ENCODE results near the gene CLDND2.
A peak's percentile ranks its signal among the peaks of the same experiment; 100 is the strongest.

Gene CLDND2

DNA sequence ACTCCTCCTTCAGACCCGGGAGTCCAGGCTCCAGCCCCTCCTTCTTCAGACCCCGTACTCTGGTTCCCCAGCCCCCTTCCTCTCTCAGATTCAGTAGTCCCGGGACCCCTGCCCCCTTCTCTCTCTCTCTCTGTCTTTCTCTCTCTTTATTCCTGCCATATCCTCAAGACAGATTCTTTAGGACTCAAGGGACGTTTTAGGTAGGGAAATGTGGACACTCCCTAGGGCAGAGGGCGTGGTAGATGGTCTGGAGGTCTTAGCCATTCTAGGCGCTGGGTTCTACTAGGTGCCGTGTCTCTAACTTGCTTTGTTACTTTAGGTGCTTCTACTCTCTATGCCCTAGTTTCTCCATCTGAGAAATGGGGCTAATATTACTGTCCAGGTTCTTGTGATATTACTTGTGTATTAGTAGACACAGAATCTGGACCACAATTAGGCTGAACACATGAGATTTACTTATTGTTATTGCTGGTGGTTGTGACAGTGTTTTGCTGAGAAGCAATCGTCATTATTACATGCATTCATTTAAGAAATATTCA is 22.3 kb upstream of the CLDND2 start:
- peaks cover 3% of the 10 kb centered on the region for H3K4me1 ChIP-seq (ENCODE audit: control insufficient read depth, low read depth, low read length)
- WGBS (ENCODE audit: extremely low coverage, insufficient coverage, low lambda C conversion rate) = no CpG with 5 or more reads among the region's 8 CpGs
- H2BK5ac ChIP-seq (ENCODE audit: low read length) = no peak overlapping the region
- peak overlapping the region; percentile 31 for H2BK120ac ChIP-seq (ENCODE audit: low read depth, low read length)
- no peak overlapping the region for H2AK5ac ChIP-seq (ENCODE audit: low read length)
- peak overlapping the region; percentile 15 for H3K18ac ChIP-seq (ENCODE audit: low read length)
- H3K9ac ChIP-seq (ENCODE audit: low read length) = no peak overlapping the region
- H3K23ac ChIP-seq (ENCODE audit: low read length) = no peak overlapping the region
- no peak overlapping the region for H4K5ac ChIP-seq (ENCODE audit: low read length)
- H3K27ac ChIP-seq (ENCODE audit: low read depth, low read length) = no peak overlapping the region
- no peaks in the 10 kb centered on the region for H3K27me3 ChIP-seq (ENCODE audit: insufficient read depth, low read length, poor library complexity)
- DNase-seq = no peak
- peak overlapping the region; percentile 37 for H3K4ac ChIP-seq (ENCODE audit: low read depth, low read length)
- peaks cover 3% of the 10 kb centered on the region for H3K79me1 ChIP-seq (ENCODE audit: low read length)
- no peaks in the 10 kb centered on the region for H3K36me3 ChIP-seq (ENCODE audit: control insufficient read depth, insufficient read depth, low read length)
- H4K8ac ChIP-seq (ENCODE audit: low read depth, low read length) = no peak overlapping the region
- H3K4me2 ChIP-seq (ENCODE audit: low read length) = no peak overlapping the region
- H3K56ac ChIP-seq (ENCODE audit: low read length) = peak overlapping the region; percentile 8
- no peak overlapping the region for H2BK15ac ChIP-seq (replicated peaks; ENCODE audit: low read depth)
- H3K79me2 ChIP-seq (ENCODE audit: control insufficient read depth, insufficient read depth, low read length) = no peaks in the 10 kb centered on the region
- no peak overlapping the region for H3K4me3 ChIP-seq (ENCODE audit: low read length)

DNA sequence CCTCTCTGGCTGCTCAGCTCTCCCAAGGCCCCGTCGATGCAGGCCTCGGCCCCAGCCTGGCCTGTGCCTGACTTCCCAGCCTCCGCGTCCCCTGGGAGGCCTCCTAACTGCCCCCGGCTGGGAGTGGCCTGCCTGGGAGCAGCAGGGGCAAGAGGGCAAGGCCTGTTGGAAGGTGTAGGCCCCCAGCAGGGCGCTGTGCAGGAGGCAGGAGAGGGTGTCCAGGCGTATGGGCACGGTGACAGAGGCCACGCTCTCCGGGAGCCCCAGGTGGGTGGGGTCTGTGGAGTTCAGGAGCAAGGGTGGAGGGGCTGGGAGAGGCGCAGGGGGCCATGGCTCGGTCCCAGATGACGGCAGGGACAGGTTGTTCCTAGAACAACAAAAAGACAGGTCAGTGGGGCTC is 20.3 kb upstream of the CLDND2 start:
- Histone ChIP-seq H3K4ac (ENCODE audit: low read depth, low read length) (no peak overlapping the region), H3K9ac (ENCODE audit: low read length) (no peak overlapping the region), H3K79me2 (ENCODE audit: control insufficient read depth, insufficient read depth, low read length) (no peaks in the 10 kb centered on the region), H3K27ac (ENCODE audit: low read depth, low read length) (no peak overlapping the region), H4K5ac (ENCODE audit: low read length) (no peak overlapping the region), H3K27me3 (ENCODE audit: insufficient read depth, low read length, poor library complexity) (no peaks in the 10 kb centered on the region), H2AK5ac (ENCODE audit: low read length) (no peak overlapping the region), H2BK120ac (ENCODE audit: low read depth, low read length) (no peak overlapping the region), H3K4me3 (ENCODE audit: low read length) (no peak overlapping the region), H4K8ac (ENCODE audit: low read depth, low read length) (no peak overlapping the region), H3K4me2 (ENCODE audit: low read length) (no peak overlapping the region), H3K18ac (ENCODE audit: low read length) (no peak overlapping the region), H2BK15ac (replicated peaks; ENCODE audit: low read depth) (no peak overlapping the region), H3K79me1 (ENCODE audit: low read length) (no peaks in the 10 kb centered on the region), H3K23ac (ENCODE audit: low read length) (no peak overlapping the region), H3K4me1 (ENCODE audit: control insufficient read depth, low read depth, low read length) (peaks cover 3% of the 10 kb centered on the region), H3K56ac (ENCODE audit: low read length) (peak overlapping the region; percentile 15), H3K36me3 (ENCODE audit: control insufficient read depth, insufficient read depth, low read length) (no peaks in the 10 kb centered on the region), H2BK5ac (ENCODE audit: low read length) (no peak overlapping the region)
- WGBS (ENCODE audit: extremely low coverage, insufficient coverage, low lambda C conversion rate) = no CpG with 5 or more reads among the region's 14 CpGs
- DNase-seq = no peak

DNA sequence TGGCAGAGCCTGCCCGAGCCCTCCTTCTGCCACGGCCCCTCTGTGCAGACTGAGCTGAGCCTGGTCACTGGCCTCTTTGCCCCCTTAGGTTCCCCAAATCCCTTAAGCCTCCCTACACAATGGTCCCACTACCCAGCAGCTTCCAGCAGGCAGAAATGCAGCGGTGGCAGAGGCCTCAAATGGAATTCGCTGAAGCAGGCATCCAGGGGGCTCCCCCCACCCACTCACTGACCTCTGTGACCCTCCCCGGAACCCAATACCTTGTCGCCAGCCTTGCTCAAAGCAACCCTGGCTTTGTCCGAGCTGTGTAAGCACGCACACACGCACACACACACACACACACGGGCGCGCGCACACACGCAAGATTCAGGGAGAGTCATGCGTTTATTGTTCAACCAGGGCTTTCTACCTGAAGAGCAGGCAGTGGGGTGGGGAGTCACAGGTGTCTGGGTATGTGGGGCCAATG is 19.2 kb upstream of the CLDND2 start, which contains the start of gene LIM2:
LIM2 (minus strand) TSS at position 51 of the 466 bp plus-strand sequence. CDS start 531 bp downstream, outside the sequence.
- Histone ChIP-seq H3K79me2 (ENCODE audit: control insufficient read depth, insufficient read depth, low read length) (no peaks in the 10 kb centered on the region), H3K4me1 (ENCODE audit: control insufficient read depth, low read depth, low read length) (no peaks in the 10 kb centered on the region), H3K4me3 (ENCODE audit: low read length) (no peak within 1 kb of the TSS), H3K27me3 (ENCODE audit: insufficient read depth, low read length, poor library complexity) (no peaks in the 10 kb centered on the region), H3K23ac (ENCODE audit: low read length) (no peak within 1 kb of the TSS), H2AK5ac (ENCODE audit: low read length) (no peak within 1 kb of the TSS), H2BK15ac (replicated peaks; ENCODE audit: low read depth) (no peak within 1 kb of the TSS), H2BK5ac (ENCODE audit: low read length) (no peak within 1 kb of the TSS), H4K8ac (ENCODE audit: low read depth, low read length) (no peak within 1 kb of the TSS), H3K4me2 (ENCODE audit: low read length) (no peak within 1 kb of the TSS), H3K9ac (ENCODE audit: low read length) (no peak within 1 kb of the TSS), H3K79me1 (ENCODE audit: low read length) (no peaks in the 10 kb centered on the region), H3K18ac (ENCODE audit: low read length) (no peak within 1 kb of the TSS), H3K56ac (ENCODE audit: low read length) (no peak within 1 kb of the TSS), H3K36me3 (ENCODE audit: control insufficient read depth, insufficient read depth, low read length) (no peaks in the 10 kb centered on the region), H2BK120ac (ENCODE audit: low read depth, low read length) (no peak within 1 kb of the TSS), H4K5ac (ENCODE audit: low read length) (no peak within 1 kb of the TSS), H3K27ac (ENCODE audit: low read depth, low read length) (no peak within 1 kb of the TSS), H3K4ac (ENCODE audit: low read depth, low read length) (no peak within 1 kb of the TSS)
- no peak for DNase-seq
- no CpG with 5 or more reads among the region's 15 CpGs for WGBS (ENCODE audit: extremely low coverage, insufficient coverage, low lambda C conversion rate)

DNA sequence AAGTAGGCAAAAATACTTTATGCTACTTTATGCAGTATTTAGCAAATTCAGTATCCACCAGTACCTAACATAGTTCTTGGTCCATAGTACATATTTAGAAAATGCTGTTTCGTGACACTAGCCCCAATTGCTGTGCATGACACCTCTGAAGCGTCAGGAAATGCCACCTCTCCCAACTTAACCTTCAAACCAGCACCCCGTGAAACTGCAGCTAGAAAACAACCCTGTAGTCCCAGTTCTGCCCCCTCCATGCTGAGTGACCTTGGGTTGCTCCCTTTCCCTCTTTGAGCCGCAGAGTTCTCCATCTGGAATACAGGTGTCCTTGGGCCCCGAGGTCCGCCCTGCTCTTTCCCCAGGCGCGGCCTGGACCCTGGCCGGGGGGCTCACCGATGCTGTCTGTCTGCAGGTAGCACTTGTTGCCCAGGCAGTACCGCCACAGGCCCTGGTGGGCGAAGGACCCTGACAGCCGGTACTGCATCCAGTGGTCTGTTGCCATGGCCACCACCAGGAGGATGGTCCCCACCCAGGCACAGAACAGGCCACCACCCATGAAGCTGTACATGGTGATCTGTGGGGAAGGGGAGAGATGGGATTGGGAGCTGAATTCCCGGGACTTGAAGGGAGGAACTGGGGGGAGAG is 18.2 kb upstream of the CLDND2 start:
- no peaks in the 10 kb centered on the region for H3K27me3 ChIP-seq (ENCODE audit: insufficient read depth, low read length, poor library complexity)
- no CpG with 5 or more reads among the region's 14 CpGs for WGBS (ENCODE audit: extremely low coverage, insufficient coverage, low lambda C conversion rate)
- no peak overlapping the region for H4K8ac ChIP-seq (ENCODE audit: low read depth, low read length)
- H3K23ac ChIP-seq (ENCODE audit: low read length) = no peak overlapping the region
- no peak overlapping the region for H3K4me2 ChIP-seq (ENCODE audit: low read length)
- H3K4me3 ChIP-seq (ENCODE audit: low read length) = no peak overlapping the region
- no peak overlapping the region for H3K18ac ChIP-seq (ENCODE audit: low read length)
- H3K56ac ChIP-seq (ENCODE audit: low read length) = no peak overlapping the region
- DNase-seq = no peak
- H3K36me3 ChIP-seq (ENCODE audit: control insufficient read depth, insufficient read depth, low read length) = no peaks in the 10 kb centered on the region
- H4K5ac ChIP-seq (ENCODE audit: low read length) = no peak overlapping the region
- no peaks in the 10 kb centered on the region for H3K4me1 ChIP-seq (ENCODE audit: control insufficient read depth, low read depth, low read length)
- no peak overlapping the region for H3K27ac ChIP-seq (ENCODE audit: low read depth, low read length)
- no peak overlapping the region for H2BK15ac ChIP-seq (replicated peaks; ENCODE audit: low read depth)
- H3K79me2 ChIP-seq (ENCODE audit: control insufficient read depth, insufficient read depth, low read length) = no peaks in the 10 kb centered on the region
- H2AK5ac ChIP-seq (ENCODE audit: low read length) = no peak overlapping the region
- H2BK5ac ChIP-seq (ENCODE audit: low read length) = no peak overlapping the region
- no peak overlapping the region for H3K4ac ChIP-seq (ENCODE audit: low read depth, low read length)
- H3K79me1 ChIP-seq (ENCODE audit: low read length) = no peaks in the 10 kb centered on the region
- no peak overlapping the region for H2BK120ac ChIP-seq (ENCODE audit: low read depth, low read length)
- no peak overlapping the region for H3K9ac ChIP-seq (ENCODE audit: low read length)

DNA sequence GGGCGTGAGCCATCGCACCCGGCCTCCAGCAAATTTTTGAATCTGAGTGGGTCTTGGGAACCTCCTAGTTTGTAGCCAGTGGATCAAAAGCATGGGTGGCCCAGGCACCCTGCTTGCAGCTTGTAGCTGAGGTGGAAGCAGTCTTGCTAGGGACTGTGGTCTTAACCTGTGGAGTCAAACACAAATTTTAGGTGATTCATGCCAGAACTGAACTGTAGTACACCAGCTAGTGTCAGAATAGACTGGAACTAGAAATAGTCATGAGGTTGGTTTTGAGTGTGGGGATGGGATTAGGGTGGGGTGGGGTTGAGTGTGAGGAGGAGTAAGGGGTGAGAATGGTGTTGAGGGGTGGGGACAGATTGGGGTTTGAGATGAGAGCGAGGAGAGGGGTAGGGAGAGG is 13.2 kb upstream of the CLDND2 start:
- Histone ChIP-seq H3K18ac (ENCODE audit: low read length) (no peak overlapping the region), H3K9ac (ENCODE audit: low read length) (no peak overlapping the region), H3K27me3 (ENCODE audit: insufficient read depth, low read length, poor library complexity) (no peaks in the 10 kb centered on the region), H4K5ac (ENCODE audit: low read length) (no peak overlapping the region), H3K79me1 (ENCODE audit: low read length) (no peaks in the 10 kb centered on the region), H2BK15ac (replicated peaks; ENCODE audit: low read depth) (no peak overlapping the region), H2BK120ac (ENCODE audit: low read depth, low read length) (no peak overlapping the region), H2BK5ac (ENCODE audit: low read length) (no peak overlapping the region), H3K4ac (ENCODE audit: low read depth, low read length) (no peak overlapping the region), H3K4me2 (ENCODE audit: low read length) (no peak overlapping the region), H3K4me1 (ENCODE audit: control insufficient read depth, low read depth, low read length) (no peaks in the 10 kb centered on the region), H3K36me3 (ENCODE audit: control insufficient read depth, insufficient read depth, low read length) (no peaks in the 10 kb centered on the region), H3K4me3 (ENCODE audit: low read length) (no peak overlapping the region), H3K79me2 (ENCODE audit: control insufficient read depth, insufficient read depth, low read length) (no peaks in the 10 kb centered on the region), H3K56ac (ENCODE audit: low read length) (no peak overlapping the region), H3K27ac (ENCODE audit: low read depth, low read length) (no peak overlapping the region), H3K23ac (ENCODE audit: low read length) (no peak overlapping the region), H2AK5ac (ENCODE audit: low read length) (no peak overlapping the region), H4K8ac (ENCODE audit: low read depth, low read length) (no peak overlapping the region)
- no peak for DNase-seq
- no CpG with 5 or more reads among the region's 4 CpGs for WGBS (ENCODE audit: extremely low coverage, insufficient coverage, low lambda C conversion rate)

DNA sequence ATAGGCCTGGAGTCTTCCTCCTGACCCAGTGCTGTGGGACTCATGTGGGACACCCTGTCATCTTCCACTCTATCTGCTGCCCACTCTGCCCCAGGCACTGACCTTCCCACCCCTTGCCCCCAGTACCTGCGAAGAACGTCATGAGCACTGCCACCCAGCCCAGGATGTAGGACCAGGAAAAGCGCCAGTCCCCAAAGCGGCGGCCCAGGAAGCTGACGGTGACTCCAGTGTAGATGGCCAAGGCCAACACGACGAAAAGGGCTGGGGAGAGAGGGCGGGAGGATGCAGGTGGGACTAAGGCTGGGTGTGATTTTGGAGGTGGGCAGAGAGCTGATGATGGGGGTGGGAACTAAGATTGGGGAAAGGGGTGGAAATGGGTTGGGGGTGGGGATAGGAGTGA is 11.6 kb upstream of the CLDND2 start:
- Histone ChIP-seq H2AK5ac (ENCODE audit: low read length) (no peak overlapping the region), H4K5ac (ENCODE audit: low read length) (no peak overlapping the region), H3K9ac (ENCODE audit: low read length) (no peak overlapping the region), H3K4me1 (ENCODE audit: control insufficient read depth, low read depth, low read length) (no peaks in the 10 kb centered on the region), H3K4me2 (ENCODE audit: low read length) (no peak overlapping the region), H3K27ac (ENCODE audit: low read depth, low read length) (no peak overlapping the region), H3K23ac (ENCODE audit: low read length) (no peak overlapping the region), H3K18ac (ENCODE audit: low read length) (no peak overlapping the region), H3K27me3 (ENCODE audit: insufficient read depth, low read length, poor library complexity) (no peaks in the 10 kb centered on the region), H3K79me2 (ENCODE audit: control insufficient read depth, insufficient read depth, low read length) (no peaks in the 10 kb centered on the region), H2BK15ac (replicated peaks; ENCODE audit: low read depth) (no peak overlapping the region), H3K36me3 (ENCODE audit: control insufficient read depth, insufficient read depth, low read length) (no peaks in the 10 kb centered on the region), H4K8ac (ENCODE audit: low read depth, low read length) (no peak overlapping the region), H3K56ac (ENCODE audit: low read length) (no peak overlapping the region), H3K4me3 (ENCODE audit: low read length) (no peak overlapping the region), H3K79me1 (ENCODE audit: low read length) (no peaks in the 10 kb centered on the region), H3K4ac (ENCODE audit: low read depth, low read length) (no peak overlapping the region), H2BK120ac (ENCODE audit: low read depth, low read length) (no peak overlapping the region), H2BK5ac (ENCODE audit: low read length) (no peak overlapping the region)
- WGBS (ENCODE audit: extremely low coverage, insufficient coverage, low lambda C conversion rate) = no CpG with 5 or more reads among the region's 9 CpGs
- no peak for DNase-seq

Measured in mesendoderm (in vitro differentiated cells).